Measurements from ENCODE around the gene TMEM178A.

GRCh38 chr2:39693245-39693644 is 27.5 kb downstream of the TMEM178A start:
- TF ChIP-seq CTCF (IDR thresholded peaks at IDR 0.05) (no peak), POLR2A (IDR thresholded peaks at IDR 0.05) (no peak)
